Transverse colon (tissue), 4 donors: ENCODE measurements around the gene PPP1R36.

Experiments used
- CTCF ChIP-seq, 5 experiments: fragments of 200-600 bp in 3 of 5; fragments of 450-650 bp in 2 of 5; sonication (generic) in 3 of 5; IDR thresholded peaks; 1 replicate in 2 of 5; 2 replicates in 3 of 5; pipeline ENCODE4 v1.5.1; 2016 to 2017; ENCODE audit warnings: antibody characterized with exemption in 5 of 5, inconsistent platforms in 3 of 5, mild to moderate bottlenecking in 2 of 5, moderate library complexity in 1 of 5
- EP300 ChIP-seq: sonication (generic); formaldehyde crosslinking; IDR thresholded peaks from one replicate; pipeline ENCODE4 v1.6.1; 2017; ENCODE audit warnings: antibody characterized with exemption, low read depth
- POLR2AphosphoS5 ChIP-seq, 3 donors: sonication (generic); formaldehyde crosslinking; IDR thresholded peaks; one replicate each; pipeline ENCODE4 v1.6.1; 2016; ENCODE audit warnings: antibody characterized with exemption in 3 of 3

- TF ChIP-seq EP300 (no peak), CTCF (IDR thresholded peaks at IDR 0.05) (no peak), POLR2AphosphoS5 (IDR thresholded peaks at IDR 0.05) (no peak)
Measured at GRCh38 chr14:64516969-64517368, 32.8 kb upstream of the PPP1R36 start.
